Measurements from ENCODE around the gene GABRA1. TPM values are rescaled to one million over a fixed set of nuclear protein-coding genes. Genes with fewer than 3 reads are reported as not detected.

The GABRA1 gene
- total RNA-seq, 2 experiments from 2014 or later = not detected

- no peak for ATAC-seq
Measured at GRCh38 chr5:161897033-161897432, 49.1 kb downstream of the GABRA1 start.

GRCh38 chr5:161899590-161899989 is 51.7 kb downstream of the GABRA1 start:
- H3K36me3 Mint-ChIP-seq (ENCODE audit: low read depth) = no peaks in the 10 kb centered on the region
- ChIA-PET CTCF (no interaction called here), POLR2A (no interaction called here)
- no peaks in the 10 kb centered on the region for H3K27me3 Mint-ChIP-seq (ENCODE audit: low read depth)
- no peak overlapping the region for H3K4me3 Mint-ChIP-seq
- no peak for DNase-seq
- H3K9me3 Mint-ChIP-seq (ENCODE audit: insufficient read depth) = no peaks in the 10 kb centered on the region
- no peak overlapping the region for H3K27ac Mint-ChIP-seq
- ATAC-seq = no peak
- no peaks in the 10 kb centered on the region for H3K4me1 Mint-ChIP-seq (ENCODE audit: low read depth)

More at GRCh38 chr5:161897033-161897432, 49.1 kb downstream of the GABRA1 start:
- POLR2A ChIA-PET = no interaction called here
- no peaks in the 10 kb centered on the region for H3K4me1 Mint-ChIP-seq (ENCODE audit: low read depth)
- H3K4me3 Mint-ChIP-seq = no peak overlapping the region
- H3K9me3 Mint-ChIP-seq (ENCODE audit: insufficient read depth) = no peaks in the 10 kb centered on the region
- CTCF ChIA-PET = no interaction called here
- no peak overlapping the region for H3K27ac Mint-ChIP-seq
- no peak for DNase-seq
- H3K36me3 Mint-ChIP-seq (ENCODE audit: low read depth) = no peaks in the 10 kb centered on the region
- no peaks in the 10 kb centered on the region for H3K27me3 Mint-ChIP-seq (ENCODE audit: low read depth)

- ATAC-seq (no peak), DNase-seq (no peak)
- CTCF ChIA-PET = no interaction called here
- H3K4me3 Mint-ChIP-seq = no peak overlapping the region
- H3K4me1 Mint-ChIP-seq (ENCODE audit: low read depth) = no peaks in the 10 kb centered on the region
- no peaks in the 10 kb centered on the region for H3K36me3 Mint-ChIP-seq (ENCODE audit: low read depth)
- H3K9me3 Mint-ChIP-seq (ENCODE audit: insufficient read depth) = no peaks in the 10 kb centered on the region
- POLR2A ChIA-PET = no interaction called here
- H3K27ac Mint-ChIP-seq = no peak overlapping the region
- no peaks in the 10 kb centered on the region for H3K27me3 Mint-ChIP-seq (ENCODE audit: low read depth)
Measured at GRCh38 chr5:161900981-161901380, 53.1 kb downstream of the GABRA1 start.

- ChIA-PET POLR2A (no interaction called here), CTCF (no interaction called here)
- no peak overlapping the region for H3K27ac Mint-ChIP-seq
- no peak for DNase-seq
- ATAC-seq = no peak
- no peaks in the 10 kb centered on the region for H3K4me1 Mint-ChIP-seq (ENCODE audit: low read depth)
- no peaks in the 10 kb centered on the region for H3K9me3 Mint-ChIP-seq (ENCODE audit: insufficient read depth)
- H3K36me3 Mint-ChIP-seq (ENCODE audit: low read depth) = no peaks in the 10 kb centered on the region
- no peak overlapping the region for H3K4me3 Mint-ChIP-seq
- H3K27me3 Mint-ChIP-seq (ENCODE audit: low read depth) = no peaks in the 10 kb centered on the region
Measured at GRCh38 chr5:161921781-161922180, 73.9 kb downstream of the GABRA1 start.

- Mint-ChIP-seq H3K27ac (no peak overlapping the region), H3K4me3 (no peak overlapping the region), H3K9me3 (ENCODE audit: insufficient read depth) (no peaks in the 10 kb centered on the region), H3K4me1 (ENCODE audit: low read depth) (no peaks in the 10 kb centered on the region), H3K27me3 (ENCODE audit: low read depth) (no peaks in the 10 kb centered on the region), H3K36me3 (ENCODE audit: low read depth) (no peaks in the 10 kb centered on the region)
- no peak for ATAC-seq
- DNase-seq = no peak
- ChIA-PET POLR2A (no interaction called here), CTCF (no interaction called here)
Measured at GRCh38 chr5:161924270-161924669, 76.3 kb downstream of the GABRA1 start.

GRCh38 chr5:161925960-161926359 is 78.0 kb downstream of the GABRA1 start:
- Mint-ChIP-seq H3K27me3 (ENCODE audit: low read depth) (no peaks in the 10 kb centered on the region), H3K4me3 (no peak overlapping the region), H3K27ac (no peak overlapping the region), H3K36me3 (ENCODE audit: low read depth) (no peaks in the 10 kb centered on the region), H3K4me1 (ENCODE audit: low read depth) (no peaks in the 10 kb centered on the region), H3K9me3 (ENCODE audit: insufficient read depth) (no peaks in the 10 kb centered on the region)
- CTCF ChIA-PET = no interaction called here
- no peak for ATAC-seq
- POLR2A ChIA-PET = no interaction called here
- DNase-seq = no peak

DNA sequence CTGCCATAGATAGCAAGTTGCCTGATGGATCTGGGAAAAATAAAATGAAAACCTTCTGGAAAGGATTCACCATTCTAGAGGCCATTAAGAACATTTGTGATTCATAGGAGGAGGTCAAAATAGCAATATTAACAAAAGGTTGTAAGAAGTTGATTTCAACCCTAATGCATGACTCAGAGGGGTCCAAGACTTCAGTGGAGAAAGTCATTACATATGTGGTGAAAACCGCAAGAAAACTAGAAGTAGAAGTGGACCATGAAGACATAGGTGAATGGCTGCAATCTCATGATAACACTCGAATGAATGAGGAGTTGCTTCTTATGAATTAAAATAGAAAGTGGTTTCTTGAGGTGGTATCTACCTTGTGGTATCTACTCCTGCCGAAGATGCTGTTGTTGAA is 86.6 kb downstream of the GABRA1 start:
- ATAC-seq (no peak), DNase-seq (no peak)
- POLR2A ChIA-PET = no interaction called here
- no peaks in the 10 kb centered on the region for H3K27me3 Mint-ChIP-seq (ENCODE audit: low read depth)
- CTCF ChIA-PET = no interaction called here
- no peaks in the 10 kb centered on the region for H3K9me3 Mint-ChIP-seq (ENCODE audit: insufficient read depth)
- H3K27ac Mint-ChIP-seq = no peak overlapping the region
- H3K36me3 Mint-ChIP-seq (ENCODE audit: low read depth) = no peaks in the 10 kb centered on the region
- no peaks in the 10 kb centered on the region for H3K4me1 Mint-ChIP-seq (ENCODE audit: low read depth)
- H3K4me3 Mint-ChIP-seq = no peak overlapping the region

GRCh38 chr5:161944974-161945373 is 97.1 kb downstream of the GABRA1 start:
- no peaks in the 10 kb centered on the region for H3K36me3 Mint-ChIP-seq (ENCODE audit: low read depth)
- H3K9me3 Mint-ChIP-seq (ENCODE audit: insufficient read depth) = peaks cover 5% of the 10 kb centered on the region
- H3K27ac Mint-ChIP-seq = no peak overlapping the region
- no peaks in the 10 kb centered on the region for H3K27me3 Mint-ChIP-seq (ENCODE audit: low read depth)
- H3K4me3 Mint-ChIP-seq = no peak overlapping the region
- ATAC-seq = no peak
- no peaks in the 10 kb centered on the region for H3K4me1 Mint-ChIP-seq (ENCODE audit: low read depth)
- DNase-seq = no peak
- POLR2A ChIA-PET = no interaction called here
- CTCF ChIA-PET = no interaction called here

DNA sequence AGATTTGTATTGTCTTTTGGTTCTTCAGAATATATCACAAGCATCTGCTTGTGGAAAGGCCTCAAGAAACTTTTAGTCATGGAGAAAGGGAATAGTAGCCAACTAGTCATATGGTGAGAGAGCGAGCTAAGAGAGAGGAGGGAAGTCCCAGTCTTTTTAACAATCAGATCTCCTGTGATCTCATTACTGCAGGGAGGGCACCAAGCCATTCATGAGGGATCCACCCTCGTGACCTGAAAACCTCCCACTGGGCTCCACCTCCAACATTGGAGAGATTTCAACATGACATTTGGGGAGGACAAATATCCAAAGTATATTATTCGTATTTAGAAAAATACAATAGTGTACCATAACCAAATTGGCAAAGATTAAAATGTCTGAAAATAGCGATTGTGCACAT is 99.0 kb downstream of the GABRA1 start:
- no peaks in the 10 kb centered on the region for H3K36me3 Mint-ChIP-seq (ENCODE audit: low read depth)
- H3K9me3 Mint-ChIP-seq (ENCODE audit: insufficient read depth) = peaks cover 5% of the 10 kb centered on the region
- H3K27me3 Mint-ChIP-seq (ENCODE audit: low read depth) = no peaks in the 10 kb centered on the region
- H3K4me3 Mint-ChIP-seq = no peak overlapping the region
- H3K4me1 Mint-ChIP-seq (ENCODE audit: low read depth) = no peaks in the 10 kb centered on the region
- ChIA-PET CTCF (no interaction called here), POLR2A (no interaction called here)
- no peak overlapping the region for H3K27ac Mint-ChIP-seq
- ATAC-seq = no peak
- no peak for DNase-seq

Other genes with a start within 250 kb of the GABRA1 start
- gene GABRA6, start 162.4 kb upstream of the GABRA1 start, total RNA-seq = not detected
- gene GABRG2, start 219.7 kb downstream of the GABRA1 start, total RNA-seq = not detected